ENCODE results near the gene SERPINB1.

The SERPINB1 gene

DNA sequence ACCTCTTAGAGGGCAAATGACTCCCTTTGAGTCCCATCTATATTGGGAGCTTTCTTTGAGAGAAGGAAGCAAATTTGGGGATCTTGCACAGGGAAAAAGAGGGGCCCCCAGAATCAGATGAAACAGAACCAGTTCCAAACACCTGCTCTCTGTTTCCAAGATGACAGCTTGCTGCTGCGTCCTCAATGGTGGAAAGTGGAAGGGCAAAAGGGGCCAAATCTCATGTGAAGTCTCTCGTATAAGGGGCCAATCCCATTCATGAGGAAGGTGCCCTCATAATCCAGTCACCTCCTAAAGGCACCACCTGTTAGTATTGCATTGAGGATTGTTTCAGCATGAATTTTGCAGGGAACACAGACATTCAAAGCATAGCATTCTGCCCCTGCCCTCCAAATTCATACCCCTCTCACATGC is 483 bp upstream of the SERPINB1 start:
- H3K4me3 Mint-ChIP-seq: peak overlapping the region; percentile 82
- peaks cover 63% of the 10 kb centered on the region for H3K4me1 Mint-ChIP-seq
- no peaks in the 10 kb centered on the region for H3K9me3 Mint-ChIP-seq
- no peaks in the 10 kb centered on the region for H3K36me3 Mint-ChIP-seq
- no peaks in the 10 kb centered on the region for H3K27me3 Mint-ChIP-seq
- H3K27ac Mint-ChIP-seq: peak overlapping the region; percentile 81

- no peaks in the 10 kb centered on the region for H3K9me3 Mint-ChIP-seq
- H3K27ac Mint-ChIP-seq: no peak overlapping the region
- H3K4me3 Mint-ChIP-seq: peak overlapping the region; percentile 88
- no peaks in the 10 kb centered on the region for H3K27me3 Mint-ChIP-seq
- H3K36me3 Mint-ChIP-seq: peaks cover 8% of the 10 kb centered on the region
- H3K4me1 Mint-ChIP-seq: peaks cover 61% of the 10 kb centered on the region
Measured at GRCh38 chr6:2840749-2841061, 958 bp downstream of the SERPINB1 start.

DNA sequence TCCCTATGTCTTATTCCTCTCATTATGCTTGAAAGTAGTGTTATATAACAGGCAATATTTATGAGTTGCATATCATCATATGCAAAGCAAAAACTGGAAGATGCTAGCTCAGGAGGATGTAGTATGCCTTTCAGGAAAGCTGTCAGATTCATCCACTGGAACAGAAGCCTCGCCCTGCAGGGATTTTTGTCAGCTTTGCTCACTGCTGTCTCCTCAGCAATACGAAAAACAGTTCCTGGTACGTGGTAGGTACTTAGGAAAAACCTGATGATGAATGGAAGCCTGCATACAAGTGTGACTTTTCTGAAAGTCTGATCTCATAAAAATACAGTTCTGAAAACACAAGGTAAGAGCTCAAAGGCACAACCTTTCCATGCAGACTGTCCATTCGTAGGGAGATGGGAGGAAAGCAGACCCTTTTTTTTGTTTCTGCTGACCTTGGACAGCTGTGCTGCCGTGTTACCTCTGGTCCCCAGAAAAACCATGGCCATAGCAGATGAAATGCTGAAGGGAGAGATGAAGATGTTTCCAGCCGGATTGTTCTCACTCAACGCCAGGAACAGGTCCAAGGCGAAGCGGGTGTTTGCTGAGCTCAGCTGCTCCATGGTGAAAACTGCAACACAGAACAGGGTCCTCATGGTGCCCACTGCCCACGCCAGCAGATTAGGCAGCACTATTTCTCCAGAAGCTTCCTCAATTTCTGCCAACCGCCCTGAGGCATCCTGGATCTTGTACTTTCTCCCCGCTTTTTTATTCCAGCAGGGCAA is 1.5 kb downstream of the SERPINB1 start:
- H3K36me3 Mint-ChIP-seq: peaks cover 8% of the 10 kb centered on the region
- H3K4me3 Mint-ChIP-seq: peak overlapping the region; percentile 88
- no peaks in the 10 kb centered on the region for H3K27me3 Mint-ChIP-seq
- peaks cover 62% of the 10 kb centered on the region for H3K4me1 Mint-ChIP-seq
- H3K9me3 Mint-ChIP-seq: no peaks in the 10 kb centered on the region
- H3K27ac Mint-ChIP-seq: peak overlapping the region; percentile 82

- Mint-ChIP-seq H3K4me3 (peak overlapping the region; percentile 88), H3K9me3 (no peaks in the 10 kb centered on the region), H3K27ac (peak overlapping the region; percentile 82), H3K4me1 (peaks cover 67% of the 10 kb centered on the region), H3K27me3 (no peaks in the 10 kb centered on the region), H3K36me3 (peaks cover 12% of the 10 kb centered on the region)
Measured at GRCh38 chr6:2839195-2839981, 2.3 kb downstream of the SERPINB1 start.

DNA sequence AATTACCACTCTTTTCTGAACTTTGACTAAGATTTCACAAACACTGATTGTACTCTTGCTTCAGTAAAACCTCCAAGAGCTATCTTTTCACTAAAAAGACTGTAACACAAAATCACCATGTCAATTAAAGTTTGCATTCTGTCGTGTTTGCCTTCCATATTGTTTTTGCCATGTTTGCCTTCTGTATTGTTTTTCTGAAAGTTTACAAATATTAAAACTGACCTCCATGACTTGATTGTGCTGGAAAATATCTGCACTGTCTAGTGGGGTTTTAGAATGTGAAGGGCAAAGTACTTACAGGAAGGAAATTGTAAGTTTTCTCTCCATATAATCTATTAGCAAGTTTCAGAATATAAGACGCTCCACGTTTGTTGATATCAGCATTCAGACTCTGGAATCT is 3.4 kb downstream of the SERPINB1 start:
- H3K4me3 Mint-ChIP-seq: no peak overlapping the region
- H3K9me3 Mint-ChIP-seq: no peaks in the 10 kb centered on the region
- H3K27ac Mint-ChIP-seq: no peak overlapping the region
- H3K36me3 Mint-ChIP-seq: peaks cover 17% of the 10 kb centered on the region
- peaks cover 57% of the 10 kb centered on the region for H3K4me1 Mint-ChIP-seq
- H3K27me3 Mint-ChIP-seq: no peaks in the 10 kb centered on the region

DNA sequence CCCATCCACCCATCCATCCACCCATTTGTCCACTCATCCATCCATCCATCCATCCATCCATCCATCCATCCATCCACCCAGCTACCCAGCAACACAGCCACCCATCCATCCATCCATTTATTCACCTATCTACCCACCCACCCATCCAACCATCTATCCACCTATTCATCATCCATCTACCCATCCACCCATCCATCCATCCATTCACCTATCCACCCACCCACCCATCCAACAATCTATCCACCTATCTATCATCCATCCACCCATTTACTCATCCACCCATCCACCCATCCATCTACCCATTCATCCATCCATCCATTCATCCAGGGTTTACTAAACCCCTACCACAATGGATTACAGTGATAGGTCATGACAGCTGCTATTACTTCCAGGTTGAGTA is 7.4 kb downstream of the SERPINB1 start:
- Mint-ChIP-seq H3K9me3 (no peaks in the 10 kb centered on the region), H3K36me3 (peaks cover 20% of the 10 kb centered on the region), H3K4me3 (no peak overlapping the region), H3K27me3 (no peaks in the 10 kb centered on the region), H3K4me1 (peaks cover 41% of the 10 kb centered on the region), H3K27ac (no peak overlapping the region)

DNA sequence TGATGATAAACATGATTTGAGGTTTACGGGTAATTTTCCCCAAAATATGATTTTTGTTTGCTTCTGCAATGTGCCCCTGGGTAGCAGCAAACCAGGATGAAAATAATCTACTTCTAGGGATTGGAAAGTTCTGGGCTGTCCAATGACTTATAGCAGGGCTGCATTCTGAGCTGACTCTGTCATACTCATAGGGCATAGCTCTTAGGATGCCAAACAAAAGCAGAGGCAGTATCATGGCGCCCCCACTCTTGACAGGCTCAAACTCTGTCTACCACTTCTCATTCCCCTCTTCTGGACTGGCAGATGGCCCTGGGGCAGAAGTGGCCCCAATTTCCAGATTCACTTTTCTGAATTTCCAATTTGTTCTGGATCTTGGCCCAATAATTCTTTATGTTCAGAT is 10.3 kb downstream of the SERPINB1 start:
- Mint-ChIP-seq H3K36me3 (peaks cover 15% of the 10 kb centered on the region), H3K27ac (no peak overlapping the region), H3K4me1 (peaks cover 27% of the 10 kb centered on the region), H3K4me3 (no peak overlapping the region), H3K9me3 (no peaks in the 10 kb centered on the region), H3K27me3 (no peaks in the 10 kb centered on the region)

DNA sequence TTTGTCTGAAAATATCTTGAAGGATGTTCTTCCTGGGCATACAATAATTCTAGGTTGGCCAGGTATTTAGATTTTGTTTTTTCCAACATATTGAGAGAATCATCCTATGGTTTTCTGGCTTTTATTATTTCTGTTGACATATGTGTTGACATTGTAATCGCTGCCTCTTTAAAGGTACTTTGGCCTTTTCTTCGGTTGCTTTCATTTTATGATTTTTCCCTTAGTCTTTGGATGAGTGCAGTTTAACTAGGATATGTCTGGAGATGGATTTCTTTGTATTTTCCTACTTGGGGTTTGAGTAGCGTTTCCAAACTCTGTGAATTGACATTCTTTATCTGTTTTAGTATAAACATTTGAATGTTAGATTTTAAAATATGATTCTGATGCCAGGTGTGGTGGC is 11.5 kb downstream of the SERPINB1 start:
- Mint-ChIP-seq H3K36me3 (peaks cover 16% of the 10 kb centered on the region), H3K27ac (no peak overlapping the region), H3K9me3 (no peaks in the 10 kb centered on the region), H3K4me1 (peaks cover 21% of the 10 kb centered on the region), H3K27me3 (no peaks in the 10 kb centered on the region), H3K4me3 (no peak overlapping the region)

DNA sequence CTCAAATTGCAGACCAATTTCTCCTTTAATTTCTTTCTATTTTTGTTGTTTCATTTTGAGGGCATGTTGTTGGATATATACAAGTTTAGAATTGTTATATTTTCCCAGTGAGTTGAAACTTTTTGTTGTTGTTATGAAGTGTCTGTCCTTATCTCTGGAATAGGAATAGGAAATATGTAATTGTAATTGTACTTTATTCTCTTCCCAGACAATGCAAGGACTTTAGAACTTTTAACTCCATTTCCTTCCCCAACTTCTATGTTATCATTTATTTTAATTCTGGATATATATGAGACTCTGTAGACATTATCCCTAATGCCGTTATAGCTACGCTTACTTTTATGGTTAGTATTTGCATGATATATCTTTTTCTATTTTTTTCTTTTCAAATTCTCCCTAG is 12.4 kb downstream of the SERPINB1 start:
- H3K9me3 Mint-ChIP-seq: no peaks in the 10 kb centered on the region
- no peaks in the 10 kb centered on the region for H3K27me3 Mint-ChIP-seq
- H3K4me1 Mint-ChIP-seq: peaks cover 16% of the 10 kb centered on the region
- no peak overlapping the region for H3K4me3 Mint-ChIP-seq
- no peak overlapping the region for H3K27ac Mint-ChIP-seq
- peaks cover 10% of the 10 kb centered on the region for H3K36me3 Mint-ChIP-seq

- no peaks in the 10 kb centered on the region for H3K9me3 Mint-ChIP-seq
- no peaks in the 10 kb centered on the region for H3K27me3 Mint-ChIP-seq
- H3K4me3 Mint-ChIP-seq: no peak overlapping the region
- peaks cover 7% of the 10 kb centered on the region for H3K36me3 Mint-ChIP-seq
- H3K27ac Mint-ChIP-seq: no peak overlapping the region
- H3K4me1 Mint-ChIP-seq: peaks cover 16% of the 10 kb centered on the region
Measured at GRCh38 chr6:2828629-2829028, 13.0 kb downstream of the SERPINB1 start.

- no peak overlapping the region for H3K4me3 Mint-ChIP-seq
- H3K27ac Mint-ChIP-seq: no peak overlapping the region
- peaks cover 16% of the 10 kb centered on the region for H3K4me1 Mint-ChIP-seq
- H3K9me3 Mint-ChIP-seq: no peaks in the 10 kb centered on the region
- peaks cover 6% of the 10 kb centered on the region for H3K36me3 Mint-ChIP-seq
- no peaks in the 10 kb centered on the region for H3K27me3 Mint-ChIP-seq
Measured at GRCh38 chr6:2827142-2827541, 14.5 kb downstream of the SERPINB1 start.

DNA sequence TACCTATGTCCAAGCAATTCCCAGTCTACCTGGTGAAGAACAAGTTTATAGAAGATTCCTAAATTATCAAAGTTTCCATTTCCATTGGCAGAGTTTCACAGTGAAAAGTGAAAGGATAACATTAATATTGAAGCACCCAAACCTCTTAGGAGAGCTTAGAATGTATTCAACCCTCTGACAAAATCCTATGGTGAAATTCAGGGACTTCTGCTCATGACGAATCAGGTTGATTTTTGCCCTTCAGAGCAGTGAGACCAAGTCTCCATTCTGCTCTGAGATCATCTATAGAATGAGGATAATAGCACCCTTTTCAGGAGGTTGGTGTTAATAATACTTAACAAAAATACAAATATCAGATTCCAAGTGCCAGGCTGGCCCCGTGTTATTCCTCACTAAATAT is 15.5 kb downstream of the SERPINB1 start:
- H3K4me1 Mint-ChIP-seq: peaks cover 16% of the 10 kb centered on the region

DNA sequence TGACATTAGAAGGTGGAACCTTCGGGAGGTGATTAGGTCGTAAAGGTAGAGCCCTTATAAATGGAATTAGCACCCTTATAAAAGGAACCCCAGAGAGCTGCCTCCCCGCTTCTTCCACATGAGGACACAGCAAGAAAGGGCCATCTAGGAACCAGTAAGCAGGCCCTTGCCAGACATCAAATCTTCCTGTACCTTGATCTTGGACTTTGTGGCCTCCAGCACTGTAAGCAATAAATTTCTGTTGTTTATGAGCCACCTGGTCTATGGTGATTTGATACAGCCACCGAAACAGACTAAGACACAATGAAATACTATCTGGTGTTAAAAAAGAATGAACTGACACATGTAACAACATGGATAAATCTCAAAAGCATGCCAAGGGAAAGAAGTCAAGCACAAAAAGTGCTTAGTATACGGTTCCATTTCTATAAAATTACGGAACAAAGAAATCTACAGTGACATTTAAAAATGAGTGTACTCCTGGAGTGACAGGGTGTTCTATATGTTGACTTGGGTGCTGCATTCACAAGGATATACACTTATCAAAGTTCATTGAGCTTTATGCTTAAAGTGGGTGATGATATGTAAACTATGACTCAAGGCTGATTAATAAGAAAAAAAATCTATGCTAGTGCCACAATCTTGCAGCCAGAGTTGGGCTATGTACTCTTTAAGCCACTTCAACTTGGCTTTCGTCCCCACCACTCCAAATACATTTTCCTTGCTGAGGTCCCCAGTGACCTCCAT is 18.4 kb downstream of the SERPINB1 start:
- Mint-ChIP-seq H3K27me3 (no peaks in the 10 kb centered on the region), H3K4me1 (peaks cover 7% of the 10 kb centered on the region), H3K9me3 (no peaks in the 10 kb centered on the region), H3K27ac (no peak overlapping the region), H3K4me3 (no peak overlapping the region), H3K36me3 (peaks cover 5% of the 10 kb centered on the region)

More for the DNA sequence above, 15.5 kb downstream of the SERPINB1 start:
- no peak overlapping the region for H3K4me3 Mint-ChIP-seq
- no peaks in the 10 kb centered on the region for H3K9me3 Mint-ChIP-seq
- no peaks in the 10 kb centered on the region for H3K27me3 Mint-ChIP-seq
- peaks cover 4% of the 10 kb centered on the region for H3K36me3 Mint-ChIP-seq
- H3K27ac Mint-ChIP-seq: no peak overlapping the region

DNA sequence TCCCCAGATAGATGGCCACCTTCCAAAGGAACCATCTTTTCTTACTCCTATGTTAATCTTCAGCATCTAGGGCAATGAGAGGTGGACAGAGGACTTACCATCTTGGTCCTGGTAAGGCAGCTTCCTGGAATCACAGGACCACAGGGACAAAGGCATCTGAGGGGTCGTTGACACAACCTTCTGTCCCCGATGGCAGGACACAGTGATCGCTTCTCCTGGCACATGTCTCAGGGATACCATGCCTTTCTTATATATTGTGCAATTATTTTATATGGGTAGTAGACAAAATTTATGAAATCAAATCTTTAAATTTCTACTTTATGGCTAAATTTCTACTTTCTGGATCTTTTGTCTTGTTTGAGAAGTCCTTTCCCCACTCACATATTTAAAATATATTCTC is 20.1 kb downstream of the SERPINB1 start:
- Mint-ChIP-seq H3K36me3 (peaks cover 9% of the 10 kb centered on the region), H3K4me3 (no peak overlapping the region), H3K27ac (no peak overlapping the region), H3K27me3 (no peaks in the 10 kb centered on the region), H3K4me1 (peaks cover 22% of the 10 kb centered on the region), H3K9me3 (peaks cover under 1% of the 10 kb centered on the region)

DNA sequence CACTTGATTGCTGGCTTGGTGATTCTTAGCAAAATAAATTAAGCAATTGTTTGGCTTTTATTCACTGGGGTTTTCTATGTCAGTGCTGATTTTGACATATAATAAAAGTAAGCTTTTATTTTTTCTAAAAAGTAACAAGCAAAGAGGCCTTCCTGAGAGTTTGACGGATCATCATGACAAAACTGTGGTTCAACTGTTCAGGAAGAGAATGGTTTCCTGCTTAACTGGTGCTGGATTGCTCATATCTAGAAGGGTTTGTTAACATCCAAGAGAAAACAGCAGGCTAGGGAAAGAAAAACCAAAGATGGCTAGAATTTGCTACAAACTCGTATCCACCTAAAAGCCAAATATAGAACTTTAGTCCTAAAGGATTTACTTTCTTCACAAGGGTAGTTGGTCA is 21.2 kb downstream of the SERPINB1 start:
- Mint-ChIP-seq H3K9me3 (peaks cover 10% of the 10 kb centered on the region), H3K4me1 (peaks cover 27% of the 10 kb centered on the region), H3K27ac (no peak overlapping the region), H3K36me3 (peaks cover 12% of the 10 kb centered on the region), H3K4me3 (no peak overlapping the region), H3K27me3 (no peaks in the 10 kb centered on the region)

GRCh38 chr6:2819978-2820377 is 21.7 kb downstream of the SERPINB1 start:
- H3K4me1 Mint-ChIP-seq: peaks cover 27% of the 10 kb centered on the region
- H3K27me3 Mint-ChIP-seq: no peaks in the 10 kb centered on the region
- H3K4me3 Mint-ChIP-seq: no peak overlapping the region
- H3K36me3 Mint-ChIP-seq: peaks cover 12% of the 10 kb centered on the region
- no peak overlapping the region for H3K27ac Mint-ChIP-seq
- H3K9me3 Mint-ChIP-seq: peaks cover 10% of the 10 kb centered on the region
